ENCODE data around the gene ITGB2. TPM values are rescaled to one million over a fixed set of nuclear protein-coding genes. Genes with fewer than 3 reads are reported as not detected.

Gene ITGB2
- polyA plus RNA-seq, 2 donors: 7.3 to 10.0 TPM

GRCh38 chr21:44872323-44872648 is 48.4 kb downstream of the ITGB2 start:
- Histone ChIP-seq H3K4me1 (ENCODE audit: control insufficient read depth in 2 of 2, insufficient read depth in 2 of 2, low read length in 1 of 2) (peaks cover 7 to 17% of the 10 kb centered on the region in 2 donors), H3K36me3 (ENCODE audit: control insufficient read depth in 2 of 2, insufficient read depth in 2 of 2, low read length in 1 of 2) (no peaks in the 10 kb centered on the region), H3K4me3 (ENCODE audit: low read depth in 1 of 2, low read length in 2 of 2) (peak overlapping the region; percentile 80 to 90), H3K9me3 (ENCODE audit: control insufficient read depth in 2 of 2, insufficient read depth in 1 of 2, low read depth in 1 of 2, low read length in 1 of 2) (no peaks in the 10 kb centered on the region), H3K27me3 (ENCODE audit: control insufficient read depth in 1 of 2, insufficient read depth in 2 of 2, low read length in 2 of 2) (no peaks in the 10 kb centered on the region), H3K27ac (ENCODE audit: low read depth in 2 of 2, low read length in 1 of 2) (peak overlapping the region; percentile 90 to 99)
- WGBS, 2 donors: 8 to 9% methylated on average over 3 of the region's 3 CpGs

- Histone ChIP-seq H3K4me3 (ENCODE audit: low read depth in 1 of 2, low read length in 2 of 2) (peak overlapping the region; percentile 80 to 90), H3K27me3 (ENCODE audit: control insufficient read depth in 1 of 2, insufficient read depth in 2 of 2, low read length in 2 of 2) (no peaks in the 10 kb centered on the region), H3K27ac (ENCODE audit: low read depth in 2 of 2, low read length in 1 of 2) (peak overlapping the region; percentile 90 to 99), H3K4me1 (ENCODE audit: control insufficient read depth in 2 of 2, insufficient read depth in 2 of 2, low read length in 1 of 2) (peaks cover 7 to 17% of the 10 kb centered on the region in 2 donors), H3K9me3 (ENCODE audit: control insufficient read depth in 2 of 2, insufficient read depth in 1 of 2, low read depth in 1 of 2, low read length in 1 of 2) (no peaks in the 10 kb centered on the region), H3K36me3 (ENCODE audit: control insufficient read depth in 2 of 2, insufficient read depth in 2 of 2, low read length in 1 of 2) (no peaks in the 10 kb centered on the region)
- 23 to 27% methylated on average over 14 of the region's 14 CpGs for WGBS, 2 donors
Measured at GRCh38 chr21:44871576-44872269, 49.0 kb downstream of the ITGB2 start.

GRCh38 chr21:44870748-44871495 is 49.8 kb downstream of the ITGB2 start:
- no peaks in the 10 kb centered on the region for H3K9me3 ChIP-seq (ENCODE audit: control insufficient read depth in 2 of 2, insufficient read depth in 1 of 2, low read depth in 1 of 2, low read length in 1 of 2)
- H3K27me3 ChIP-seq (ENCODE audit: control insufficient read depth in 1 of 2, insufficient read depth in 2 of 2, low read length in 2 of 2): no peaks in the 10 kb centered on the region
- no peaks in the 10 kb centered on the region for H3K36me3 ChIP-seq (ENCODE audit: control insufficient read depth in 2 of 2, insufficient read depth in 2 of 2, low read length in 1 of 2)
- 58 to 60% methylated on average over 10 of the region's 10 CpGs for WGBS, 2 donors
- H3K4me3 ChIP-seq (ENCODE audit: low read depth in 1 of 2, low read length in 2 of 2): no peak overlapping the region
- H3K27ac ChIP-seq (ENCODE audit: low read depth in 2 of 2, low read length in 1 of 2): peak overlapping the region; percentile 2 to 75
- peaks cover 7 to 19% of the 10 kb centered on the region in 2 donors for H3K4me1 ChIP-seq (ENCODE audit: control insufficient read depth in 2 of 2, insufficient read depth in 2 of 2, low read length in 1 of 2)

GRCh38 chr21:44869781-44870747 is 50.6 kb downstream of the ITGB2 start:
- H3K4me1 ChIP-seq (ENCODE audit: control insufficient read depth in 2 of 2, insufficient read depth in 2 of 2, low read length in 1 of 2): peaks cover 7 to 22% of the 10 kb centered on the region in 2 donors
- peaks cover 0 to 6% of the 10 kb centered on the region in 2 donors for H3K36me3 ChIP-seq (ENCODE audit: control insufficient read depth in 2 of 2, insufficient read depth in 2 of 2, low read length in 1 of 2)
- H3K27ac ChIP-seq (ENCODE audit: low read depth in 2 of 2, low read length in 1 of 2): peak overlapping the region; percentile 67 to 70
- no peaks in the 10 kb centered on the region for H3K9me3 ChIP-seq (ENCODE audit: control insufficient read depth in 2 of 2, insufficient read depth in 1 of 2, low read depth in 1 of 2, low read length in 1 of 2)
- H3K27me3 ChIP-seq (ENCODE audit: control insufficient read depth in 1 of 2, insufficient read depth in 2 of 2, low read length in 2 of 2): no peaks in the 10 kb centered on the region
- 68 to 71% methylated on average over 19 of the region's 19 CpGs for WGBS, 2 donors
- H3K4me3 ChIP-seq (ENCODE audit: low read depth in 1 of 2, low read length in 2 of 2): no peak overlapping the region

- Histone ChIP-seq H3K4me3 (ENCODE audit: low read depth in 1 of 2, low read length in 2 of 2) (no peak overlapping the region), H3K27me3 (ENCODE audit: control insufficient read depth in 1 of 2, insufficient read depth in 2 of 2, low read length in 2 of 2) (no peaks in the 10 kb centered on the region), H3K36me3 (ENCODE audit: control insufficient read depth in 2 of 2, insufficient read depth in 2 of 2, low read length in 1 of 2) (peaks cover 5 to 9% of the 10 kb centered on the region in 2 donors), H3K4me1 (ENCODE audit: control insufficient read depth in 2 of 2, insufficient read depth in 2 of 2, low read length in 1 of 2) (peaks cover 7 to 20% of the 10 kb centered on the region in 2 donors), H3K27ac (ENCODE audit: low read depth in 2 of 2, low read length in 1 of 2) (peak overlapping the region in 1 of 2 donors; percentile 61), H3K9me3 (ENCODE audit: control insufficient read depth in 2 of 2, insufficient read depth in 1 of 2, low read depth in 1 of 2, low read length in 1 of 2) (no peaks in the 10 kb centered on the region)
- WGBS, 2 donors: 92 to 95% methylated on average over 7 of the region's 7 CpGs
Measured at GRCh38 chr21:44868707-44869106, 52.0 kb downstream of the ITGB2 start.

GRCh38 chr21:44867999-44868700 is 52.5 kb downstream of the ITGB2 start:
- Histone ChIP-seq H3K4me3 (ENCODE audit: low read depth in 1 of 2, low read length in 2 of 2) (no peak overlapping the region), H3K27me3 (ENCODE audit: control insufficient read depth in 1 of 2, insufficient read depth in 2 of 2, low read length in 2 of 2) (no peaks in the 10 kb centered on the region), H3K9me3 (ENCODE audit: control insufficient read depth in 2 of 2, insufficient read depth in 1 of 2, low read depth in 1 of 2, low read length in 1 of 2) (no peaks in the 10 kb centered on the region), H3K4me1 (ENCODE audit: control insufficient read depth in 2 of 2, insufficient read depth in 2 of 2, low read length in 1 of 2) (peaks cover 8 to 20% of the 10 kb centered on the region in 2 donors), H3K36me3 (ENCODE audit: control insufficient read depth in 2 of 2, insufficient read depth in 2 of 2, low read length in 1 of 2) (peaks cover 8 to 12% of the 10 kb centered on the region in 2 donors), H3K27ac (ENCODE audit: low read depth in 2 of 2, low read length in 1 of 2) (peak overlapping the region in 1 of 2 donors; percentile 61)
- WGBS, 2 donors: 74 to 79% methylated on average over 12 of the region's 12 CpGs

GRCh38 chr21:44867464-44867863 is 53.2 kb downstream of the ITGB2 start:
- H3K4me1 ChIP-seq (ENCODE audit: control insufficient read depth in 2 of 2, insufficient read depth in 2 of 2, low read length in 1 of 2): peaks cover 7 to 18% of the 10 kb centered on the region in 2 donors
- WGBS, 2 donors: 89 to 92% methylated on average over 15 of the region's 15 CpGs
- H3K36me3 ChIP-seq (ENCODE audit: control insufficient read depth in 2 of 2, insufficient read depth in 2 of 2, low read length in 1 of 2): peaks cover 9 to 13% of the 10 kb centered on the region in 2 donors
- no peak overlapping the region for H3K27ac ChIP-seq (ENCODE audit: low read depth in 2 of 2, low read length in 1 of 2)
- H3K27me3 ChIP-seq (ENCODE audit: control insufficient read depth in 1 of 2, insufficient read depth in 2 of 2, low read length in 2 of 2): no peaks in the 10 kb centered on the region
- no peaks in the 10 kb centered on the region for H3K9me3 ChIP-seq (ENCODE audit: control insufficient read depth in 2 of 2, insufficient read depth in 1 of 2, low read depth in 1 of 2, low read length in 1 of 2)
- H3K4me3 ChIP-seq (ENCODE audit: low read depth in 1 of 2, low read length in 2 of 2): no peak overlapping the region

- no peaks in the 10 kb centered on the region for H3K27me3 ChIP-seq (ENCODE audit: control insufficient read depth in 1 of 2, insufficient read depth in 2 of 2, low read length in 2 of 2)
- no peaks in the 10 kb centered on the region for H3K9me3 ChIP-seq (ENCODE audit: control insufficient read depth in 2 of 2, insufficient read depth in 1 of 2, low read depth in 1 of 2, low read length in 1 of 2)
- peaks cover 5 to 16% of the 10 kb centered on the region in 2 donors for H3K4me1 ChIP-seq (ENCODE audit: control insufficient read depth in 2 of 2, insufficient read depth in 2 of 2, low read length in 1 of 2)
- no peak overlapping the region for H3K27ac ChIP-seq (ENCODE audit: low read depth in 2 of 2, low read length in 1 of 2)
- peaks cover 9 to 13% of the 10 kb centered on the region in 2 donors for H3K36me3 ChIP-seq (ENCODE audit: control insufficient read depth in 2 of 2, insufficient read depth in 2 of 2, low read length in 1 of 2)
- H3K4me3 ChIP-seq (ENCODE audit: low read depth in 1 of 2, low read length in 2 of 2): no peak overlapping the region
- WGBS, 2 donors: 72 to 79% methylated on average over 7 of the region's 7 CpGs
Measured at GRCh38 chr21:44866780-44867179, 53.9 kb downstream of the ITGB2 start.

Measured in esophagus (tissue), 2 donors.